Liver (tissue), 3 donors: Measurements from ENCODE around the gene PGC.

Source experiments
- HNF4G ChIP-seq: IDR thresholded peaks from 2 replicates; pipeline ENCODE4 v1.6.1; 2016; ENCODE audit warnings: antibody characterized with exemption
- RXRA ChIP-seq, 2 donors: IDR thresholded peaks; 2 replicates each; pipeline ENCODE4 v1.6.1; 2017 to 2018; ENCODE audit warnings: antibody characterized with exemption in 2 of 2, mild to moderate bottlenecking in 1 of 2
- SP1 ChIP-seq: IDR thresholded peaks from 2 replicates; pipeline ENCODE4 v1.6.1; 2018; ENCODE audit warnings: antibody characterized with exemption, mild to moderate bottlenecking
- TAF1 ChIP-seq: conservative IDR thresholded peaks from 2 replicates; pipeline ENCODE4 v1.6.1; 2016; ENCODE audit warnings: antibody characterized with exemption, mild to moderate bottlenecking
- YY1 ChIP-seq: IDR thresholded peaks from 2 replicates; pipeline ENCODE4 v1.6.1; 2016; ENCODE audit warnings: antibody characterized with exemption, mild to moderate bottlenecking
- TF ChIP-seq, protein P1 (sequence below): fragments of 150-350 bp; IDR thresholded peaks from 2 replicates; pipeline ENCODE4 v1.5.1; 2017; ENCODE audit warnings: improper control_type of control experiment, low read depth, low read length; ENCODE audit not compliant: missing input control
- TF ChIP-seq, protein P2 (sequence below): IDR thresholded peaks from 2 replicates; pipeline ENCODE4 v1.6.1; 2016; ENCODE audit warnings: antibody characterized with exemption, mild to moderate bottlenecking
- TF ChIP-seq, protein P3 (sequence below): IDR thresholded peaks from 2 replicates; pipeline ENCODE4 v1.6.1; 2016; ENCODE audit warnings: antibody characterized with exemption
- TF ChIP-seq, protein P4 (sequence below): IDR thresholded peaks from 2 replicates; pipeline ENCODE4 v1.6.1; 2016; ENCODE audit warnings: antibody characterized with exemption
- donor health status: healthy.
- donor health status: healthy.

DNA sequence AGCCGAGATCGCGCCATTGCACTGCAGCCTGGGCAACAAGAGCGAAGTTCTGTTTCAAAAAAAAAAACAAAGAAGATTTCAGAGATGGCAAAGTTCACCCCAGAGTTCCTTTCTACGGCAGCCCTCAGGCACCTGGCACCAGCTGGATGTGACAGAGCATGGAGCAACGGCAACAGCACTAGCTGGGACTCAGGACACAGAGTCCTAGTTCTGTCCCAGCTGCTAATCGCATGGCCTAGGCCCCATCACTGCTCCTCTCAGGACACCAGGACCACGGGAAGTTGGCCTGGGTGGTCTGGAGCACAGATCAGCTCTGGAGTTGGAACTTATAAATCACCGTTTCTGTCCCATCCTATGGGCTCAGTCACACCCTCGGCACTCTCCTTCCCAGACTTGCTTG is 1.1 kb downstream of the PGC start:
- TF ChIP-seq HNF4G = no peak
- TF ChIP-seq YY1 = no peak
- TF ChIP-seq, protein P1, sequence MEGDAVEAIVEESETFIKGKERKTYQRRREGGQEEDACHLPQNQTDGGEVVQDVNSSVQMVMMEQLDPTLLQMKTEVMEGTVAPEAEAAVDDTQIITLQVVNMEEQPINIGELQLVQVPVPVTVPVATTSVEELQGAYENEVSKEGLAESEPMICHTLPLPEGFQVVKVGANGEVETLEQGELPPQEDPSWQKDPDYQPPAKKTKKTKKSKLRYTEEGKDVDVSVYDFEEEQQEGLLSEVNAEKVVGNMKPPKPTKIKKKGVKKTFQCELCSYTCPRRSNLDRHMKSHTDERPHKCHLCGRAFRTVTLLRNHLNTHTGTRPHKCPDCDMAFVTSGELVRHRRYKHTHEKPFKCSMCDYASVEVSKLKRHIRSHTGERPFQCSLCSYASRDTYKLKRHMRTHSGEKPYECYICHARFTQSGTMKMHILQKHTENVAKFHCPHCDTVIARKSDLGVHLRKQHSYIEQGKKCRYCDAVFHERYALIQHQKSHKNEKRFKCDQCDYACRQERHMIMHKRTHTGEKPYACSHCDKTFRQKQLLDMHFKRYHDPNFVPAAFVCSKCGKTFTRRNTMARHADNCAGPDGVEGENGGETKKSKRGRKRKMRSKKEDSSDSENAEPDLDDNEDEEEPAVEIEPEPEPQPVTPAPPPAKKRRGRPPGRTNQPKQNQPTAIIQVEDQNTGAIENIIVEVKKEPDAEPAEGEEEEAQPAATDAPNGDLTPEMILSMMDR = no peak
- TF ChIP-seq SP1 = no peak
- TF ChIP-seq, protein P2, sequence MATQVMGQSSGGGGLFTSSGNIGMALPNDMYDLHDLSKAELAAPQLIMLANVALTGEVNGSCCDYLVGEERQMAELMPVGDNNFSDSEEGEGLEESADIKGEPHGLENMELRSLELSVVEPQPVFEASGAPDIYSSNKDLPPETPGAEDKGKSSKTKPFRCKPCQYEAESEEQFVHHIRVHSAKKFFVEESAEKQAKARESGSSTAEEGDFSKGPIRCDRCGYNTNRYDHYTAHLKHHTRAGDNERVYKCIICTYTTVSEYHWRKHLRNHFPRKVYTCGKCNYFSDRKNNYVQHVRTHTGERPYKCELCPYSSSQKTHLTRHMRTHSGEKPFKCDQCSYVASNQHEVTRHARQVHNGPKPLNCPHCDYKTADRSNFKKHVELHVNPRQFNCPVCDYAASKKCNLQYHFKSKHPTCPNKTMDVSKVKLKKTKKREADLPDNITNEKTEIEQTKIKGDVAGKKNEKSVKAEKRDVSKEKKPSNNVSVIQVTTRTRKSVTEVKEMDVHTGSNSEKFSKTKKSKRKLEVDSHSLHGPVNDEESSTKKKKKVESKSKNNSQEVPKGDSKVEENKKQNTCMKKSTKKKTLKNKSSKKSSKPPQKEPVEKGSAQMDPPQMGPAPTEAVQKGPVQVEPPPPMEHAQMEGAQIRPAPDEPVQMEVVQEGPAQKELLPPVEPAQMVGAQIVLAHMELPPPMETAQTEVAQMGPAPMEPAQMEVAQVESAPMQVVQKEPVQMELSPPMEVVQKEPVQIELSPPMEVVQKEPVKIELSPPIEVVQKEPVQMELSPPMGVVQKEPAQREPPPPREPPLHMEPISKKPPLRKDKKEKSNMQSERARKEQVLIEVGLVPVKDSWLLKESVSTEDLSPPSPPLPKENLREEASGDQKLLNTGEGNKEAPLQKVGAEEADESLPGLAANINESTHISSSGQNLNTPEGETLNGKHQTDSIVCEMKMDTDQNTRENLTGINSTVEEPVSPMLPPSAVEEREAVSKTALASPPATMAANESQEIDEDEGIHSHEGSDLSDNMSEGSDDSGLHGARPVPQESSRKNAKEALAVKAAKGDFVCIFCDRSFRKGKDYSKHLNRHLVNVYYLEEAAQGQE = no peak
- no peak for TF ChIP-seq RXRA (IDR thresholded peaks at IDR 0.05)
- TF ChIP-seq, protein P3, sequence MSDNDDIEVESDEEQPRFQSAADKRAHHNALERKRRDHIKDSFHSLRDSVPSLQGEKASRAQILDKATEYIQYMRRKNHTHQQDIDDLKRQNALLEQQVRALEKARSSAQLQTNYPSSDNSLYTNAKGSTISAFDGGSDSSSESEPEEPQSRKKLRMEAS = no peak
- TF ChIP-seq TAF1 = no peak
- TF ChIP-seq, protein P4, sequence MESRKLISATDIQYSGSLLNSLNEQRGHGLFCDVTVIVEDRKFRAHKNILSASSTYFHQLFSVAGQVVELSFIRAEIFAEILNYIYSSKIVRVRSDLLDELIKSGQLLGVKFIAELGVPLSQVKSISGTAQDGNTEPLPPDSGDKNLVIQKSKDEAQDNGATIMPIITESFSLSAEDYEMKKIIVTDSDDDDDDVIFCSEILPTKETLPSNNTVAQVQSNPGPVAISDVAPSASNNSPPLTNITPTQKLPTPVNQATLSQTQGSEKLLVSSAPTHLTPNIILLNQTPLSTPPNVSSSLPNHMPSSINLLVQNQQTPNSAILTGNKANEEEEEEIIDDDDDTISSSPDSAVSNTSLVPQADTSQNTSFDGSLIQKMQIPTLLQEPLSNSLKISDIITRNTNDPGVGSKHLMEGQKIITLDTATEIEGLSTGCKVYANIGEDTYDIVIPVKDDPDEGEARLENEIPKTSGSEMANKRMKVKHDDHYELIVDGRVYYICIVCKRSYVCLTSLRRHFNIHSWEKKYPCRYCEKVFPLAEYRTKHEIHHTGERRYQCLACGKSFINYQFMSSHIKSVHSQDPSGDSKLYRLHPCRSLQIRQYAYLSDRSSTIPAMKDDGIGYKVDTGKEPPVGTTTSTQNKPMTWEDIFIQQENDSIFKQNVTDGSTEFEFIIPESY = no peak
